CD4-positive, CD25-positive, alpha-beta regulatory T cell (primary cell): Measurements from ENCODE around the gene PIGS. TPM values are rescaled to one million over a fixed set of nuclear protein-coding genes. Genes with fewer than 3 reads are reported as not detected.
"Not testable (repeated sequence)": the region's sequence is repeated elsewhere in the genome, so short reads cannot be mapped to it uniquely, and the experiment has no call there.

Source experiments
- ATAC-seq, 2 donors: fragments of 150-1000 bp; cut with Tn5 transposase; one replicate each; pipeline ENCODE4 v1.10.0; 2021; ENCODE audit warnings: low read depth in 2 of 2, moderate number of reproducible peaks in 2 of 2, moderate library complexity in 1 of 2
- DNase-seq, 3 donors: peaks; one replicate each; pipeline versions ENCODE4 v3.0.0 to v3.0.0-alpha.2; 2012 to 2022; ENCODE audit warnings: mixed read lengths in 1 of 3
- H3K27ac ChIP-seq: one replicate; pipeline ENCODE4 v1.7.0; 2013; ENCODE audit warnings: mild to moderate bottlenecking, low read length; ENCODE audit not compliant: insufficient read depth, poor library complexity, severe bottlenecking
- H3K27me3 ChIP-seq: one replicate; pipeline ENCODE4 v1.7.0; 2013; ENCODE audit warnings: low read length; ENCODE audit not compliant: control insufficient read depth, insufficient read depth
- H3K36me3 ChIP-seq: one replicate; pipeline ENCODE4 v1.7.0; 2013; ENCODE audit warnings: mild to moderate bottlenecking, low read length, moderate library complexity; ENCODE audit not compliant: control insufficient read depth, insufficient read depth
- H3K4me1 ChIP-seq: 2 replicates; pipeline ENCODE4 v1.7.0; 2013; ENCODE audit warnings: mild to moderate bottlenecking, low read length; ENCODE audit not compliant: insufficient read depth, control insufficient read depth, poor library complexity, severe bottlenecking
- H3K4me3 ChIP-seq: one replicate; pipeline ENCODE4 v1.7.0; 2013; ENCODE audit warnings: low read depth, mild to moderate bottlenecking, low read length, moderate library complexity
- H3K9me3 ChIP-seq, 2 experiments: 1 replicate in 1 of 2; 2 replicates in 1 of 2; pipeline ENCODE4 v1.7.0; 2013; ENCODE audit warnings: low read length in 2 of 2, mild to moderate bottlenecking in 1 of 2, moderate library complexity in 1 of 2; ENCODE audit not compliant: control insufficient read depth in 2 of 2
- H3K27ac Mint-ChIP-seq, 3 donors: one replicate each; pipeline ENCODE4 v1.8.0; 2020 to 2022; ENCODE audit warnings: mild to moderate bottlenecking in 3 of 3, mixed read lengths in 3 of 3, moderate library complexity in 2 of 3
- H3K27me3 Mint-ChIP-seq: one replicate; pipeline ENCODE4 v1.8.0; 2022; ENCODE audit warnings: mild to moderate bottlenecking, mixed read lengths
- H3K36me3 Mint-ChIP-seq: one replicate; pipeline ENCODE4 v1.8.0; 2020; ENCODE audit warnings: mixed read lengths
- H3K4me1 Mint-ChIP-seq, 4 donors: one replicate each; pipeline ENCODE4 v1.8.0; 2020 to 2022; ENCODE audit warnings: mixed read lengths in 4 of 4, mild to moderate bottlenecking in 1 of 4
- H3K4me3 Mint-ChIP-seq, 4 donors: one replicate each; pipeline ENCODE4 v1.8.0; 2020 to 2022; ENCODE audit warnings: mild to moderate bottlenecking in 4 of 4, mixed read lengths in 4 of 4, moderate library complexity in 3 of 4
- H3K9me3 Mint-ChIP-seq, 7 donors: one replicate each; pipeline ENCODE4 v1.8.0; 2020 to 2022; ENCODE audit warnings: mixed read lengths in 7 of 7, mild to moderate bottlenecking in 3 of 7, moderate library complexity in 2 of 7
- polyA plus RNA-seq, 4 donors: library from polyadenylated mRNA; unstranded; fragments of 300-500 nt; fragmentation: Illumina TruSeq; gene quantifications; one replicate each; pipeline ENCODE4 v1.2.3, GENCODE V29; 2021
- total RNA-seq: library from RNA; stranded (reverse); gene quantifications from one replicate; pipeline ENCODE4 v1.2.3, GENCODE V29; 2022

Gene PIGS
- total and polyA plus RNA-seq, 5 donors from 2014 or later = 53.3 to 82.6 (median 67.1) TPM

GRCh38 chr17:28576758-28577465 is 5.6 kb upstream of the PIGS start, which contains the start of gene ALDOC:
Gene ALDOC (minus strand): TSS chr17:28576895. CDS start chr17:28575532, 1,363 bp downstream.
- H3K27ac ChIP-seq = peak within 1 kb of the TSS; percentile 59
- H3K27me3 ChIP-seq = no peaks in the 10 kb centered on the region
- Mint-ChIP-seq H3K27ac (peak within 1 kb of the TSS; percentile 93 to 95 (median 95)), H3K4me1 (peaks cover 5 to 51% (median 37%) of the 10 kb centered on the region in 4 donors), H3K27me3 (no peaks in the 10 kb centered on the region), H3K9me3 (no peaks in the 10 kb centered on the region), H3K4me3 (peak within 1 kb of the TSS; percentile 79 to 96 (median 90)), H3K36me3 (peaks cover 7% of the 10 kb centered on the region)
- ATAC-seq (peak; percentile 97 to 99), DNase-seq (peak; percentile 97 to 98 (median 98))
- H3K4me3 ChIP-seq = peak within 1 kb of the TSS; percentile 74
- H3K4me1 ChIP-seq = peaks cover 25% of the 10 kb centered on the region
- H3K9me3 ChIP-seq = no peaks in the 10 kb centered on the region
- no peaks in the 10 kb centered on the region for H3K36me3 ChIP-seq

- H3K27ac ChIP-seq, ATAC-seq: not testable (repeated sequence)
Observed at GRCh38 chr17:28576016-28576415, 4.7 kb upstream of the PIGS start.

GRCh38 chr17:28575126-28575795 is 3.9 kb upstream of the PIGS start:
- DNase-seq = no peak
- Mint-ChIP-seq H3K9me3 (no peaks in the 10 kb centered on the region), H3K4me1 (peaks cover 7 to 59% (median 39%) of the 10 kb centered on the region in 4 donors), H3K27ac (peak overlapping the region in 1 of 3 donors; percentile 36), H3K36me3 (peaks cover 7% of the 10 kb centered on the region), H3K27me3 (no peaks in the 10 kb centered on the region), H3K4me3 (peak overlapping the region in 3 of 4 donors; percentile 71 to 90 (median 79))
- peaks cover 34% of the 10 kb centered on the region for H3K4me1 ChIP-seq
- no peak overlapping the region for H3K4me3 ChIP-seq
- H3K9me3 ChIP-seq = no peaks in the 10 kb centered on the region
- H3K36me3 ChIP-seq = no peaks in the 10 kb centered on the region
- no peak for ATAC-seq
- H3K27ac ChIP-seq = no peak overlapping the region
- no peaks in the 10 kb centered on the region for H3K27me3 ChIP-seq

More at GRCh38 chr17:28576016-28576415, 4.7 kb upstream of the PIGS start:
- not testable (repeated sequence) for H3K36me3 ChIP-seq, H3K27me3 Mint-ChIP-seq, DNase-seq, H3K36me3 Mint-ChIP-seq, H3K9me3 Mint-ChIP-seq, H3K9me3 ChIP-seq, H3K27me3 ChIP-seq
- peak overlapping the region; percentile 79 to 96 (median 90) for H3K4me3 Mint-ChIP-seq
- Histone ChIP-seq H3K4me3 (peak overlapping the region; percentile 46), H3K4me1 (peaks cover 28% of the 10 kb centered on the region)
- H3K4me1 Mint-ChIP-seq = peaks cover 7 to 56% (median 41%) of the 10 kb centered on the region in 4 donors
- H3K27ac Mint-ChIP-seq = peak overlapping the region; percentile 79 to 95 (median 95)

- no peaks in the 10 kb centered on the region for H3K9me3 ChIP-seq
- Mint-ChIP-seq H3K4me3 (peak overlapping the region in 2 of 4 donors; percentile 70 to 73), H3K27ac (no peak overlapping the region)
Observed at GRCh38 chr17:28574526-28574925, 3.2 kb upstream of the PIGS start.

GRCh38 chr17:28573966-28574480 is 2.7 kb upstream of the PIGS start:
- ATAC-seq (no peak), DNase-seq (no peak)
- H3K27me3 ChIP-seq = no peaks in the 10 kb centered on the region
- H3K27ac ChIP-seq = no peak overlapping the region
- no peaks in the 10 kb centered on the region for H3K9me3 ChIP-seq
- Mint-ChIP-seq H3K9me3 (no peaks in the 10 kb centered on the region), H3K4me3 (peak overlapping the region in 3 of 4 donors; percentile 24 to 73 (median 70)), H3K27me3 (no peaks in the 10 kb centered on the region), H3K27ac (no peak overlapping the region), H3K36me3 (peaks cover 3% of the 10 kb centered on the region), H3K4me1 (peaks cover 14 to 71% (median 45%) of the 10 kb centered on the region in 4 donors)
- no peak overlapping the region for H3K4me3 ChIP-seq
- peaks cover 46% of the 10 kb centered on the region for H3K4me1 ChIP-seq
- H3K36me3 ChIP-seq = no peaks in the 10 kb centered on the region

More at GRCh38 chr17:28574526-28574925, 3.2 kb upstream of the PIGS start:
- Histone ChIP-seq H3K27me3 (no peaks in the 10 kb centered on the region), H3K27ac (no peak overlapping the region), H3K36me3 (no peaks in the 10 kb centered on the region), H3K4me3 (no peak overlapping the region), H3K4me1 (peaks cover 41% of the 10 kb centered on the region)
- Mint-ChIP-seq H3K27me3 (no peaks in the 10 kb centered on the region), H3K36me3 (peaks cover 3% of the 10 kb centered on the region), H3K9me3 (no peaks in the 10 kb centered on the region), H3K4me1 (peaks cover 12 to 66% (median 43%) of the 10 kb centered on the region in 4 donors)
- ATAC-seq (no peak), DNase-seq (peak in 2 of 3 donors; percentile 16 to 38)

- Histone ChIP-seq H3K27me3 (no peaks in the 10 kb centered on the region), H3K9me3 (no peaks in the 10 kb centered on the region), H3K4me1 (peaks cover 51% of the 10 kb centered on the region), H3K36me3 (no peaks in the 10 kb centered on the region), H3K4me3 (no peak overlapping the region), H3K27ac (no peak overlapping the region)
- Mint-ChIP-seq H3K27me3 (no peaks in the 10 kb centered on the region), H3K36me3 (peaks cover 3% of the 10 kb centered on the region), H3K4me1 (peaks cover 16 to 76% (median 48%) of the 10 kb centered on the region in 4 donors), H3K27ac (no peak overlapping the region), H3K4me3 (peak overlapping the region in 3 of 4 donors; percentile 15 to 99 (median 98)), H3K9me3 (peaks cover 0 to 1% (median 0%) of the 10 kb centered on the region in 7 donors)
- ATAC-seq (no peak), DNase-seq (no peak)
Observed at GRCh38 chr17:28573521-28573920, 2.2 kb upstream of the PIGS start.

- peak overlapping the region in 2 of 3 donors; percentile 95 to 97 for H3K27ac Mint-ChIP-seq
- ATAC-seq = no peak
- DNase-seq = no peak
- H3K9me3 ChIP-seq = no peaks in the 10 kb centered on the region
- H3K27me3 Mint-ChIP-seq = no peaks in the 10 kb centered on the region
- H3K9me3 Mint-ChIP-seq = peaks cover 0 to 1% (median 0%) of the 10 kb centered on the region in 7 donors
- peaks cover 3% of the 10 kb centered on the region for H3K36me3 Mint-ChIP-seq
- peak overlapping the region; percentile 96 for H3K4me3 ChIP-seq
- peaks cover 20 to 81% (median 52%) of the 10 kb centered on the region in 4 donors for H3K4me1 Mint-ChIP-seq
- no peak overlapping the region for H3K27ac ChIP-seq
- peaks cover 53% of the 10 kb centered on the region for H3K4me1 ChIP-seq
- no peaks in the 10 kb centered on the region for H3K36me3 ChIP-seq
- no peaks in the 10 kb centered on the region for H3K27me3 ChIP-seq
- peak overlapping the region; percentile 15 to 99 (median 98) for H3K4me3 Mint-ChIP-seq
Observed at GRCh38 chr17:28573040-28573380, 1.7 kb upstream of the PIGS start.
